HG03060 (cell line): ENCODE measurements around the gene EPS8L2.
"Not testable (repeated sequence)": the region's sequence is repeated elsewhere in the genome, so short reads cannot be mapped to it uniquely, and the experiment has no call there.

Experiments
- ATAC-seq: cut with Tn5 transposase; IDR thresholded peaks from one replicate; pipeline ENCODE4 v1.9.1; 2021; ENCODE audit warnings: low read depth, moderate number of reproducible peaks; ENCODE audit not compliant: unreplicated experiment

Gene EPS8L2

GRCh38 chr11:688681-689080 lies 17.4 kb upstream of the EPS8L2 start:
- no peak for ATAC-seq

GRCh38 chr11:689625-690024 lies 16.4 kb upstream of the EPS8L2 start:
- ATAC-seq = no peak

DNA sequence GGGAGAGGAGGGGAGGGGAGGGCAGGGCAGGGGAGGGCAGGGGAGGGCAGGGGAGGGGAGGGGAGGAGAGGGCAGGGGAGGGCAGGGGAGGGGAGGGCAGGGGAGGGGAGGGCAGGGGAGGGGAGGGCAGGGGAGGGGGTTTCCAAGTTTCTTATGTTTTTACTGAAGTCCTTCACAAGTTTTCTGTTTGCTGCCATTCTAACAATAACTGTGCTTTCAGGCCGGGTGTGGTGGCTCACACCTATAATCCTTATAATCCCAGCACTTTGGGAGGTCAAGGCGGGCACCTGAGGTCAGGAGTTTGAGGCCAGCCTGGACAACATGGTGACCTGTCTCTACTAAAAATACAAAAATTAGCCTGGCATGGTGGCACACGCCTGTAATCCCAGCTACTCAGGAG lies 15.8 kb upstream of the EPS8L2 start:
- not testable (repeated sequence) for ATAC-seq

GRCh38 chr11:690738-691633 lies 15.0 kb upstream of the EPS8L2 start:
- no peak for ATAC-seq

- no peak for ATAC-seq
Measured at GRCh38 chr11:691710-692590, 14.1 kb upstream of the EPS8L2 start.

- ATAC-seq = no peak
Measured at GRCh38 chr11:692824-693414, 13.1 kb upstream of the EPS8L2 start.

DNA sequence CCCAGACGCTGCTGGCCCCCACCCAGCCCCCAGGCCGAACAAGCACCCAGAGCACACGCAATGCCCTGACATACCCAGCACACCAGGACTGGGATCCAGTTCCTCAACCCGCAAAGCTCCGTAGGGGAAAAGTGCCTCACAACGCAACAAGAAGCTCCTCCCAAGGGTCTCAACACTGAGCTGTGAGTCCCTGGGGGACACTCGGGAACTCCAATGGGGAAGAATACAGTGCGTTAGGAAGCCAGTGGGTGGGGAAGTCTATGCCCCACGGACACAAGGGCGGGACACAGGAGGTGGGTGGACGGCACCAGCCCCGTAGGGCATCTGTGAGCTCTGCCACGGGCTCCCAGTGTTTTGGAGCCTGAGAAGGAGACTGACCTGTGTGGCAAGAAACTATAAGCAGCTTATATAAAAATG lies 12.6 kb upstream of the EPS8L2 start:
- ATAC-seq = no peak

- no peak for ATAC-seq
Measured at GRCh38 chr11:693887-694562, 12.0 kb upstream of the EPS8L2 start.

GRCh38 chr11:694563-695287 lies 11.3 kb upstream of the EPS8L2 start, which contains the start of gene DEAF1:
DEAF1 (minus strand) TSS chr11:695222; CDS start chr11:695047, 175 bp downstream.
- no peak for ATAC-seq

- peak; percentile 71 for ATAC-seq
Measured at GRCh38 chr11:695288-695537, 10.8 kb upstream of the EPS8L2 start.

GRCh38 chr11:695538-696248 lies 10.3 kb upstream of the EPS8L2 start, which contains the start of gene TMEM80:
TMEM80 (plus strand) TSS chr11:695816; CDS start chr11:695828, 12 bp downstream.
- ATAC-seq = peak; percentile 52

GRCh38 chr11:696955-697491 lies 9.0 kb upstream of the EPS8L2 start:
- no peak for ATAC-seq

DNA sequence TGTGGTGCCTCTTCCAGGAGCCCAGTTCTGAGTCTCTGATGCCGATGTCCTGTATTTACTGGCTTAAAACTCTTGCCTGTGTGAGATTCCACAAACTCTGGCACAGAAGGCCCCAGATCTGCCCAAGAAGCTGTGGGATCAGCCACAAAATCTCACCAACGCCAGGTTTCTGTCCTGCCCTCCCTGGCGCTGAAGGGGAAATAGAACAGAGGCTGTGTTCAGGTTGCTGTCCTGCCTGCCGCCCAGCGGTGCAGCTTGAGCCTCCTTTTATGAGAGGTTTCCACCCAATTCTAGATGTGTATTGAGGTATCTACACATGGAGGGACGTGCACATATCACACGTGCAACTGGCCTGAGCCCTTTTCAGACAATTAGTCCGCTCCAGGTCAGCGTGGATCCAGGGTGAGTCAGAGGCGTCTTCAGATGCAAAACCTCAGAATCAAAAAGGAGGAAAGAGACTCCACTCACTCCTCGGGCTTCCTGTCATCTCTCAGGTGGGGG lies 8.2 kb upstream of the EPS8L2 start:
- ATAC-seq = no peak

- ATAC-seq = no peak
Measured at GRCh38 chr11:698493-699115, 7.4 kb upstream of the EPS8L2 start.

DNA sequence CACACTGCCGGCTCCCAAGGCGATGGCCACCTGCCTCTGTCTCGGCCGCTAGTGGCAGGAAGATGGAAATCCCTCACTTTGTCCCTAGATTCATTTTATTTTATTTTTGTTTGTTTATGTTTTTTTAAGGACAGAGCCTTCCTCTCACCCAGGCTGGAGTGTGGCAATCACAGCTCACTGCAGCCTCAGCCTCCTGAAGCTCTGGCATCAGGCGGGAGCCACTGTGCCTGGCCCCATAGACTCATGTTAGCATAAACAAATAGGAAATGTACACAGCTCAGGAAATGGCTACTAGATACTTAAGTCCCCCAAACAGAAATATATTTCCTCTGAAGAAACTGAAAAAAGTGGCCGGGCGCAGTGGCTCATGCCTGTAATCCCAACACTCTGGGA lies 6.9 kb upstream of the EPS8L2 start:
- no peak for ATAC-seq

- no peak for ATAC-seq
Measured at GRCh38 chr11:699753-700152, 6.3 kb upstream of the EPS8L2 start.

- no peak for ATAC-seq
Measured at GRCh38 chr11:701741-702461, 4.1 kb upstream of the EPS8L2 start.
